ENCODE data around the gene ITGAD. TPM values are rescaled to one million over a fixed set of nuclear protein-coding genes. Genes with fewer than 3 reads are reported as not detected.

ITGAD gene
- total RNA-seq, 1 experiment from 2014 or later: not detected

DNA sequence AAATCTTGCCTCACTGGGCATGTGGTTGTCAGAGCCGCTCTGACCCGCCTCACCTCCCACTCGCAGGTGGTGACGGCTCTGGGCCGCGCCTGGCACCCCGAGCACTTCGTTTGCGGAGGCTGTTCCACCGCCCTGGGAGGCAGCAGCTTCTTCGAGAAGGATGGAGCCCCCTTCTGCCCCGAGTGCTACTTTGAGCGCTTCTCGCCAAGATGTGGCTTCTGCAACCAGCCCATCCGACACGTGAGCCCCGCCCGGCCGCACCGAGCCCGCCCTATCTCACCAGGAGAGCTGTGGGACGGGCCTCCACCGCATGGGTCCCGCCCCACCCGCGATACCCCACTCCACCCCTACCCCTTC is 82.8 kb downstream of the ITGAD start:
- no peaks in the 10 kb centered on the region for H4K20me1 ChIP-seq (ENCODE audit: control insufficient read depth, insufficient read depth, insufficient read length)
- H2BK20ac ChIP-seq (ENCODE audit: low read depth, low read length, poor library complexity, severe bottlenecking): no peak overlapping the region
- no peak overlapping the region for H2BK12ac ChIP-seq (ENCODE audit: insufficient read length, low read depth, low read length)
- no peak overlapping the region for H3K14ac ChIP-seq (ENCODE audit: insufficient read depth, low read length)
- H2AFZ ChIP-seq (ENCODE audit: low read length): no peak overlapping the region
- no peak overlapping the region for H4K91ac ChIP-seq (ENCODE audit: insufficient read length, low read depth, low read length)
- no peaks in the 10 kb centered on the region for H3K79me2 ChIP-seq (ENCODE audit: insufficient read depth, low read length)
- H3K9ac ChIP-seq (ENCODE audit: extremely low read depth, insufficient read length, low read length): no peak overlapping the region
- H4K5ac ChIP-seq (ENCODE audit: insufficient read length, low read depth, low read length): no peak overlapping the region
- H2AK5ac ChIP-seq (ENCODE audit: insufficient read length, low read length): no peak overlapping the region
- H3K4me1 ChIP-seq (ENCODE audit: insufficient read depth, low read length): peaks cover 3% of the 10 kb centered on the region; the same call in 1 of the 2 replicates
- no peak overlapping the region for H3K18ac ChIP-seq (ENCODE audit: insufficient read length, low read depth, low read length)
- no peaks in the 10 kb centered on the region for H3K9me3 ChIP-seq (ENCODE audit: control insufficient read depth, low read depth, low read length)
- DNase-seq: peak; percentile 43
- Mint-ChIP-seq H3K9me3 (no peaks in the 10 kb centered on the region; a peak in 1 of 5 replicates), H3K36me3 (ENCODE audit: insufficient read depth in 1 of 3, low read depth in 3 of 3) (peaks cover 0 to 14% (median 1%) of the 10 kb centered on the region in 3 experiments; a peak in 3 of 7 replicates), H3K4me1 (peaks cover 21 to 26% of the 10 kb centered on the region in 2 experiments), H3K27ac (no peak overlapping the region), H3K4me3 (peak overlapping the region; percentile 73 to 85), H3K27me3 (ENCODE audit: low read depth) (peaks cover 68% of the 10 kb centered on the region)
- no peaks in the 10 kb centered on the region for H3K79me1 ChIP-seq (ENCODE audit: insufficient read depth, low read depth, low read length, poor library complexity, severe bottlenecking)
- H2BK120ac ChIP-seq (ENCODE audit: low read depth, low read length, poor library complexity, severe bottlenecking): no peak overlapping the region
- no peak overlapping the region for H3K4ac ChIP-seq (ENCODE audit: low read depth, low read length)
- WGBS (ENCODE audit: extremely low coverage, insufficient read length, low lambda C conversion rate): no CpG with 5 or more reads among the region's 26 CpGs
- no peak for TF ChIP-seq CTCF (conservative IDR thresholded peaks at IDR 0.05)
- H3K4me2 ChIP-seq (ENCODE audit: insufficient read depth, insufficient read length, low read length): peak overlapping the region; percentile 90
- H3K27ac ChIP-seq (ENCODE audit: insufficient read length, low read depth, low read length): no peak overlapping the region
- H3T11ph ChIP-seq (ENCODE audit: low read length): no peak overlapping the region
- peaks cover 1% of the 10 kb centered on the region; the same call in 1 of the 2 replicates for H3K27me3 ChIP-seq (ENCODE audit: insufficient read depth, low read length)
- H3K56ac ChIP-seq (ENCODE audit: insufficient read length, low read depth, low read length): no peak overlapping the region
- no peak overlapping the region for H4K8ac ChIP-seq (replicated peaks; ENCODE audit: insufficient read length, low read depth, low read length)
- H2BK15ac ChIP-seq (ENCODE audit: low read depth, low read length): no peak overlapping the region
- H3K23me2 ChIP-seq (ENCODE audit: insufficient read length, low read depth, low read length, poor library complexity, severe bottlenecking): peaks cover 22% of the 10 kb centered on the region
- H2BK5ac ChIP-seq (ENCODE audit: insufficient read length, low read length): no peak overlapping the region
- no peak overlapping the region for H3K23ac ChIP-seq (ENCODE audit: insufficient read length, low read depth, low read length)

Other genes with a start within 250 kb of the ITGAD start
- gene PRSS36, start 243.3 kb upstream of the ITGAD start, total RNA-seq (2021): 0.66 and 0.72 TPM in 2 replicates
- gene FUS, start 213.2 kb upstream of the ITGAD start, total RNA-seq (2021): 953 and 1,034 TPM in 2 replicates
- gene PYCARD, start 190.6 kb upstream of the ITGAD start, total RNA-seq (2021): 37.5 and 38.5 TPM in 2 replicates
- gene TRIM72, start 179.2 kb upstream of the ITGAD start, total RNA-seq (2021): 1.2 and 1.3 TPM in 2 replicates
- 0.70 and 2.1 TPM in 2 replicates for gene PYDC1, start 176.2 kb upstream of the ITGAD start, total RNA-seq (2021)
- gene ITGAM, start 133.4 kb upstream of the ITGAD start, total RNA-seq (2021): 0.18 and 0.33 TPM in 2 replicates
- gene ITGAX, start 38.2 kb upstream of the ITGAD start, total RNA-seq (2021): 0.15 and 0.28 TPM in 2 replicates
- not detected in 2 replicates for gene COX6A2, start 35.0 kb downstream of the ITGAD start, total RNA-seq (2021)
- 0.22 and 0.37 TPM in 2 replicates for gene ZNF843, start 49.5 kb downstream of the ITGAD start, total RNA-seq (2021)
- 18.5 and 18.7 TPM in 2 replicates for gene ARMC5, start 66.2 kb downstream of the ITGAD start, total RNA-seq (2021)
- gene TGFB1I1, start 78.8 kb downstream of the ITGAD start, total RNA-seq (2021): 15.4 and 15.5 TPM in 2 replicates
- 0.52 and 1.3 TPM in 2 replicates for gene SLC5A2, start 89.8 kb downstream of the ITGAD start, total RNA-seq (2021)
- 33.4 and 33.6 TPM in 2 replicates for gene RUSF1, start 115.1 kb downstream of the ITGAD start, total RNA-seq (2021)
- gene AHSP, start 134.6 kb downstream of the ITGAD start, total RNA-seq (2021): 1.6 TPM in 1 of 2 replicates, not detected in the other

All from H9 (cell line).